Measurements from ENCODE around the gene ATG13. TPM values are rescaled to one million over a fixed set of nuclear protein-coding genes. Genes with fewer than 3 reads are reported as not detected.

The ATG13 gene
- total and polyA plus RNA-seq, 2 of the 4 experiments (the other 2 are of a cell fraction) = 43.0 to 49.7 TPM

DNA sequence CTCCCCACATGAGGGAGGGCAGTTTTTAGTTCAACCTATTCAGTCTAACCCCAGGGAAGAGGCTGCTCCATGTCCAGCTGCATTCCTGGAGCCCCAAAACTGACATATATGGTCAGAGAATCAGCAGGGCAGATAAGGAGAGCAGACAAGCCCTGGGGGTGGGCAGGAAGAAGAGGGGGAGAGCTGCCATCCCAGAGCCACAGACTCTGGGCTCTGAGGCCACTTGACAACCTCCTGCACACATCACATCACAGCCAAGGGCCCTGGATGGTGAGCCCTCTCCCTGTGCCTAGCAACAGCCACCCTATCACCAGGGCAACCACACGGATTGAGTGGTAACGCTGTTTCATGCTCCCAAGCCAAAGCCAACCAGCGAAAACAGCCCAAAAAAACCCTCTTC is 80.0 kb downstream of the ATG13 start:
- 0 out of 2 replicates have a peak overlapping the region, but pooled peaks have one; percentile 7 for H4K5ac ChIP-seq (ENCODE audit: low read depth, low read length)
- BruUV-seq (replicated peaks) = no TSS peak
- no peak overlapping the region for H2AK5ac ChIP-seq (ENCODE audit: low read depth, low read length)
- H2AFZ ChIP-seq (replicated peaks; ENCODE audit: low read length, poor library complexity) = no peak overlapping the region
- no peaks in the 10 kb centered on the region for H3K27me3 ChIP-seq (ENCODE audit: control insufficient read depth, insufficient read depth, low read length)
- DNase-seq (no peak), ATAC-seq (ENCODE audit: low read depth) (peak; percentile 1; the same call in 1 of the 2 replicates)
- H3K4me1 ChIP-seq (ENCODE audit: control insufficient read depth, insufficient read depth, low read length) = peaks cover 13% of the 10 kb centered on the region
- peak overlapping the region; percentile 45; the same call in 1 of the 2 replicates for H4K91ac ChIP-seq (ENCODE audit: insufficient read depth, low read depth, low read length)
- H3K9me1 ChIP-seq (ENCODE audit: insufficient read depth, low read length) = peaks cover 12% of the 10 kb centered on the region; the same call in 1 of the 2 replicates
- H4K8ac ChIP-seq (ENCODE audit: low read depth in 2 of 2, low read length in 2 of 2) = peak overlapping the region in 1 of 2 experiments; percentile 13; a peak in 2 of 4 replicates
- peak overlapping the region; percentile 63; the same call in 1 of the 2 replicates for H3K23ac ChIP-seq (ENCODE audit: low read depth, low read length)
- peak overlapping the region; percentile 35; the same call in 1 of the 2 replicates for H3K4ac ChIP-seq (ENCODE audit: low read depth, low read length)
- H3K4me2 ChIP-seq (ENCODE audit: low read depth, low read length) = peak overlapping the region; percentile 1; the same call in 1 of the 2 replicates
- H3K36me3 ChIP-seq (ENCODE audit: control insufficient read depth, insufficient read depth, low read length) = peaks cover 40% of the 10 kb centered on the region
- no peak overlapping the region for H2BK15ac ChIP-seq (ENCODE audit: low read depth, low read length)
- no peak overlapping the region for H3K56ac ChIP-seq (ENCODE audit: extremely low read depth, insufficient read depth, low read length)
- H3K9me3 ChIP-seq (ENCODE audit: control insufficient read depth, insufficient read depth, low read length) = no peaks in the 10 kb centered on the region
- no peak overlapping the region; the same call in 1 of the 2 replicates for H3K9ac ChIP-seq (ENCODE audit: low read depth, low read length)
- peak overlapping the region; percentile 17 for H2AK9ac ChIP-seq (replicated peaks; ENCODE audit: low read depth, low read length, poor library complexity)
- no peak overlapping the region for H2BK20ac ChIP-seq (ENCODE audit: low read depth, low read length)
- WGBS, 2 experiments (ENCODE audit: extremely low coverage in 2 of 2, insufficient read length in 1 of 2) = 70% methylated on average over 3 of the region's 3 CpGs; no CpG with 5 or more reads in 1 of the 2 experiments
- H3K27ac ChIP-seq (ENCODE audit: insufficient read depth, low read length) = peak overlapping the region; percentile 39; the same call in 1 of the 2 replicates
- peak overlapping the region; percentile 38 for H2BK5ac ChIP-seq (ENCODE audit: low read depth, low read length, poor library complexity, severe bottlenecking)
- ChIA-PET POLR2A (ENCODE audit: unreplicated experiment) (no interaction called here), CTCF (no interaction called here)
- dilution Hi-C loops (cut with HindIII; ENCODE audit: low sequenced_read_pairs, unreplicated experiment) (no loop called here), intact Hi-C loops (cut with micrococcal nuclease) (no loop called here), in situ Hi-C loops (cut with MboI; ENCODE audit: low sequenced_read_pairs) (no loop called here)
- peaks cover 12% of the 10 kb centered on the region; the same call in 1 of the 2 replicates for H4K20me1 ChIP-seq (ENCODE audit: insufficient read depth, low read length)
- H3K79me1 ChIP-seq (ENCODE audit: low read depth in 1 of 2, low read length in 2 of 2) = peaks cover 31 to 79% of the 10 kb centered on the region in 2 experiments
- 0 out of 2 replicates have a peak overlapping the region, but pooled peaks have one; percentile 45 for H3K14ac ChIP-seq (replicated peaks; ENCODE audit: low read depth, low read length)
- no peak overlapping the region for H2BK120ac ChIP-seq (ENCODE audit: low read depth, low read length)
- no peak overlapping the region for H3K18ac ChIP-seq (ENCODE audit: low read depth, low read length)
- H3K4me3 ChIP-seq (ENCODE audit: insufficient read depth, low read depth, low read length) = no peak overlapping the region
- TF ChIP-seq POLR2A (IDR thresholded peaks at IDR 0.05; ENCODE audit: low read depth, low read length) (no peak), RCOR1 (IDR thresholded peaks at IDR 0.05; ENCODE audit: insufficient replicate concordance, low read length) (no peak), RFX5 (IDR thresholded peaks at IDR 0.05; ENCODE audit: low read depth, low read length) (no peak), MXI1 (IDR thresholded peaks at IDR 0.05; ENCODE audit: borderline replicate concordance, low read depth, low read length) (no peak), CHD1 (IDR thresholded peaks at IDR 0.05; ENCODE audit: low read depth, low read length) (no peak), RAD21 (IDR thresholded peaks at IDR 0.05; ENCODE audit: low read length) (no peak), FOS (IDR thresholded peaks at IDR 0.05; ENCODE audit: low read depth, low read length) (no peak), CEBPB (IDR thresholded peaks at IDR 0.05; ENCODE audit: low read depth, low read length) (no peak), BHLHE40 (IDR thresholded peaks at IDR 0.05; ENCODE audit: low read depth, low read length) (no peak), MAZ (IDR thresholded peaks at IDR 0.05; ENCODE audit: borderline replicate concordance, low read depth, low read length) (no peak), SMC3 (IDR thresholded peaks at IDR 0.05; ENCODE audit: low read depth, low read length) (no peak)
- TF ChIP-seq, protein P1, sequence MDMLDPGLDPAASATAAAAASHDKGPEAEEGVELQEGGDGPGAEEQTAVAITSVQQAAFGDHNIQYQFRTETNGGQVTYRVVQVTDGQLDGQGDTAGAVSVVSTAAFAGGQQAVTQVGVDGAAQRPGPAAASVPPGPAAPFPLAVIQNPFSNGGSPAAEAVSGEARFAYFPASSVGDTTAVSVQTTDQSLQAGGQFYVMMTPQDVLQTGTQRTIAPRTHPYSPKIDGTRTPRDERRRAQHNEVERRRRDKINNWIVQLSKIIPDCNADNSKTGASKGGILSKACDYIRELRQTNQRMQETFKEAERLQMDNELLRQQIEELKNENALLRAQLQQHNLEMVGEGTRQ (IDR thresholded peaks at IDR 0.05; ENCODE audit: low read depth, low read length) = no peak

Measured in IMR-90 (cell line).